GM21447 (cell line): ENCODE data around the gene SCN2B.
"Not testable (repeated sequence)": the region's sequence is repeated elsewhere in the genome, so short reads cannot be mapped to it uniquely, and the experiment has no call there.

Experiments
- ATAC-seq: cut with Tn5 transposase; IDR thresholded peaks from one replicate; pipeline ENCODE4 v1.9.1; 2021; ENCODE audit not compliant: unreplicated experiment

The SCN2B gene

GRCh38 chr11:118207079-118207478, 30.6 kb upstream of the SCN2B start:
- no peak for ATAC-seq

DNA sequence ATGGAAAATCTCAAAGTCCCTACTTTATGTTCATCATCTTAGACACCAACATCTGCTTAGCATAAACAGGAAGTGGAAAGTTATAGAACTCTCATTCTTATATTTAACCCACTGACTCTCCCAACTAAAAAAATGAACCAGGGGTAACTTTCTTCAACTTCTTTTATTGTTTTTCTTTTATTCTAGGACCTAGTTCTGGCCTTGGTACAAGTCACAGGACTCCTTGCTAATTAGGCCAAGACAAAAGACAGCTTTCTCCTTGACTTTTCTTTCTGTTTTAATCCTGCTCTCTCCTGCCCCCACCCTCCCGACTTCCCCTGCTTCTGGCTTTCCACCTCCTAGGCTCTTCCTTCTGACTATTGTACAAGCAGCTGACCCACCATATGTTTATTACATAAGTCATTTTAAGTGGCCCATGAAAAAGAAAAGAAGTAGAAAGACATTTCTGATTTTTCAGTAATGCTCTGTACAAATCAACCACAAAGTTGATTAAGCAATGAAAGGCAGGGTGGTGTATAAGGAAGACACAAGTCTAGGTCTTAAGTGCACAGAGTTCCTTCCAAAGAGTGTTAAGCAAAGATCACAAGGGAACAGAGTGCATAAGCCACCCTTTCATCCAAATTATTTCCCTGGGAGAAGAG, 30.1 kb upstream of the SCN2B start:
- ATAC-seq = no peak

GRCh38 chr11:118205606-118206378, 29.4 kb upstream of the SCN2B start:
- ATAC-seq = no peak

DNA sequence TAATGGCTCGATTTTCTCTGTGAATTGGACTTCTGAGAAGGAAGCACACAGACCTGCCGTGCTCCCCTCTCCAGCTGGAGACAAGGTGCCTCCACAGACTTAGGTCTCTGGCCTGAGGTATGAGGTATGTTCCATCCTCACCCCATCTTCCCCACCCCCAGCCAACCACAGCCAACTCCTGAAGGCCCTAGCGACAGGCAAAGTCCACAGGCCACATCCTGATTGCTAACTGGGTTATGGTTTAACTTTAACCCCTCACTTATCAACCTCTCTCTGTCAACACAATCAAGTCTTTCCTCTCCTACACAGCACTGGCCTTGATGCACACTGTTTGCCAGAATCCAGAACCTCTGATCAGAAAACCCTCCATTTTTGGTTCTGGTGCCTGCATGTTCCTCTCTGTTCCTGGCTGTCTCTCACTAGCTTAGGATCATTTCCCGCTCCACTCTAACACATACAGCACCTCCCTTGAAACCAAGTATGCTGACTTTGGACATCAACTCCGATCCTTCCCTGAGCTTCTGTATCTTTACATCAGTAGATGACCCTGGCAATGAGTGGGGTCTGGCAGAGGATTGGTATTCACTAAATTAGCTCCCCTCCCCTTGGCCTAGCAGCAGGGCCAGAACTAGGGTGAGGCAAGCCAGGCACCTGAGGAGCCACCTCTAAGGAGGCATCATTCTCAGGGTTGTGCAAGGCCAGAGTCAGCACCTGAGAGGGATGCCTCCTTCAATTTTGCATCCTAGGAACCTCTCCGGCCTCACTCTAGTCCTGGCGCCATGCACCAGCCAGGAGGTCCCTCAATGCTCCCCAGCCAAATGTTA, 26.4 kb upstream of the SCN2B start:
- ATAC-seq = no peak

GRCh38 chr11:118201966-118202365, 25.5 kb upstream of the SCN2B start:
- ATAC-seq = no peak

DNA sequence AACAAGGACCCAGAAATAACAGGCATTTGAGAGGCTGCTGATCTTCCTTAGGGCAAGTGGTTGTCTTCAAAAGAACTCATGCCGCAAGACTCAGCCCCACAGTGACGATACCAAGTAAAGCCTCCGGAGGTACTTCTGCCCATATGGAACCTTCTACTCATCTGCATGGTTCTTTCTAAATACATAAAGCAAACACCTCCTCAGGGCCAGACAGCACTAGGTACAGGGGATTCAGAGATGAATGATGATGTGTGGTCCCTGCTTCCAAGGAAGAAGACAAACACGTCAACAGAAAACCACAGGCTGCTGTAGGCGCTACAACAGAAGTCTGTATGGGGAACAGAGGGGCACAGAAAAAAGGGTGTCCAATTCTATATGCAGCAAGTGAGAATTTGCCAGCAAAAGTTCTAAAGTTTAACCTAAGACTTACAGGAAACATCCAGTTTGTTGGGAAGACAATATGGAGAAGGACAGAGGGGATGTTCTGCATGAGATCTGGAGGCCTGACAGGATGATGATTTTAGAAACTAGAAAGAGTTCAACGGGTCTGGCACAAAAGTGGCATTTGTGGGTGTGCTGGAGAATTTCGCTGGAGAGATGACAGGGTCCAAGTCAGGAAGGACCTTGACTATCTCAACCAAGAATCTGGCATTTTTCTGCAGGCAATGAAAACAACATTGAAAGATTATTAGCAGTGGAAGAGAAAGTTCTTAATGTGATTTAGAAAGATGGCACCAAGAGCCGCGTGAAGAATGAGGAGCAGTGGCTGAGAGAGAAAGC, 24.7 kb upstream of the SCN2B start:
- ATAC-seq = no peak

DNA sequence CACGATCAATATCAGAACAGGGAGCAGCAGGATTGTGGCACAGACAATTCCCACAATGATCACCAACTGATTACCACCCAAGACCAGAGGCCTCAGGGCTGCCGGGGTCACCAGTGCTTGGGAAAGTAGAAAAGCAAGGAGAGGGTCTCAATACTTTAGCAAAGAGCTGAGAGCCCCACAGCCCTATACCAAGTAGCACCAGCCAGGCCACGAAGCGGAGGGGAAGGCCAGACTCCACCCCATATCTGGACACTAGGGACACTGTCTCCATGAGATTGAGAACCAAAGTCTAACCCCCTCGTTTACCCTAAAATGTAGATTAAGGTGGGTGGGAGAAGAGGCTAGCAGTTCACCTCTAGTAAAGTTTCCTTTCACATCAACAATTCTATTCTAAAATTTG, 24.1 kb upstream of the SCN2B start:
- ATAC-seq = no peak

- ATAC-seq = no peak
Measured at GRCh38 chr11:118199135-118199534, 22.7 kb upstream of the SCN2B start.

DNA sequence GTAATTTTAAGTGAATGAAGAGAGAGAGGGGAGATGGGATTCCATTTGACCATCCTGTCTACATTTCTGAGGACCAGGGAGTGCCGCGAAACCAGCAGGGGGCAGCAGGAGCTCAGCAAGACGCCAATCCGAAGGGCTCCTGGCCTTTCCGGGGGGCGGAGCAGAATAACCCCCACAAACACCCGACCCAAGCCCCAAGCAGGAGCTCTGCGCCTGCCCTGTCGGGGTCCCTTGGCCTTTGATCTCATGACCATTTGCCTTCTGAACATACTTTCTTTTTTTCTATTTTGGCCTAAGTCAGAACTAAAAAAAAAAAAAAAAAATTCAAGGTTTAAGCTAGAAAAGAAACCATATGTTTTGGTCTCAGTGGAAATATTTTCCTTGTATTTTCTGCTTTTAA, 21.9 kb upstream of the SCN2B start:
- no peak for ATAC-seq

DNA sequence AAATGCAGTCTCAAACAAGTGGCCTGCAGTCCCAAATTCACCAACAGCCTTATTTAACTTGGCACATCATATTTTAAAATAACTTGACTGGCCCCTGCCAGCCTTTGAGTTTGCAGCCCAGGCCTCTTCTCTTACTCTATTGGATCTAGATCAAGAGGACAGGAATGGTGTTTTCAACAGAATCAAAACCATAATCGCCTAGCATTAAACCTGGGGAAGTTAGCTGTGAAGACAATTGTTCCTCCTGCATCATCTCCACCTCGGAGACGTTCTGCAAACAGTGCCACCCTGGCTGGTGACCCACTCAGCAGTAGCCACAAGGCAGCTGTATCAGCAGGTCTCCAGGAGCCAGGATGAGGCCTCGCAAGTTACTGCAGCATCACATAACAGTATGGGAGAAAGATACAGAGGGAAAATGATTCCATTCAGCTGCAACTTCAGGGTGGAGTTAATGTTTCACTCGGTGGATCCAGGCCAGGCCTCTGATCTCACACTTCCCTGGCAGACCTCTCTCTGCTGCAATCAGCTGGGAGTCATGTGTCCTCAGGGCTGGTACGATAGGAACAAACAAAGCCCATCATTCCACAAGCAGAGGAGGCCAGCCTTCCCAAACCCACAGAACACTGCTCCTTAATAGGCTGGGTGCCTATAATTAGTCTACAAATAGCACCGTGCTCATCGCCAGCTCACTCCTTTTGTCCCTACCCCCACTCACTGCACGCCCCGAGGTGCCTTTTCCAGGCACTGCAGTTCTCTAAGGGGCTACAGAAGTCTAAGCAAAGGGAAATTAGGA, 18.6 kb upstream of the SCN2B start:
- ATAC-seq = no peak

DNA sequence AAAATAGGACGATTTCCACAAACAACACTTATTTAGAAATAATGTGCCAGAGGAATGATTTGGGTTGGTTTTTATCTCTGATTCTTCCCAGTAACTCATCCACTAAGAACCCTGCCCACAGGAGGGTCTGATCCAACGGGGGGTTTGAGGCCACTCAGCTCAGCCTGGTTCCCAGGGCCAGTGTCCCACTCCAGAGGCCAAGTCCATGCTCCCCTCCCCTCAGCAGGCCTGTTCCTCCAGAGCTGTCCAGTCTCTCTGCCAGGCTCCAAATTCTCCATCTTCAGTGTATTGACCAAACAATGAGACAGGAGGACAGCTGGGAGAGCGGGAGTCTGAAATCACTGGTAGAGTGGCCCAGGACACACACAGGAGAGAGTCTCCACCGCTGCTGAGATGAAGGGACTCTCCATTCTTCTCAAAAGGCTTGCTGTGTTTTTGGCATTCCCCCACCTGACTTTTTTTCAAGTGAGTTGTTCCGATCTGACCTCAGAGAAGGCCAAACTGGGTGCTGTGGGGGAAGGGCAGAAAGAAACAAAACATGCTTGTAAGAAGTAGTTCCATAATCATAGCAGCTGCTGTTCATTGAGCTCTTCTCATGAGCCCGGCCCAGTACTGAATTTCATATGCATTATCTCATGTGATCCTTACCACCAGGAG, 17.6 kb upstream of the SCN2B start:
- no peak for ATAC-seq

- ATAC-seq = not testable (repeated sequence)
Measured at GRCh38 chr11:118192817-118193216, 16.4 kb upstream of the SCN2B start.

DNA sequence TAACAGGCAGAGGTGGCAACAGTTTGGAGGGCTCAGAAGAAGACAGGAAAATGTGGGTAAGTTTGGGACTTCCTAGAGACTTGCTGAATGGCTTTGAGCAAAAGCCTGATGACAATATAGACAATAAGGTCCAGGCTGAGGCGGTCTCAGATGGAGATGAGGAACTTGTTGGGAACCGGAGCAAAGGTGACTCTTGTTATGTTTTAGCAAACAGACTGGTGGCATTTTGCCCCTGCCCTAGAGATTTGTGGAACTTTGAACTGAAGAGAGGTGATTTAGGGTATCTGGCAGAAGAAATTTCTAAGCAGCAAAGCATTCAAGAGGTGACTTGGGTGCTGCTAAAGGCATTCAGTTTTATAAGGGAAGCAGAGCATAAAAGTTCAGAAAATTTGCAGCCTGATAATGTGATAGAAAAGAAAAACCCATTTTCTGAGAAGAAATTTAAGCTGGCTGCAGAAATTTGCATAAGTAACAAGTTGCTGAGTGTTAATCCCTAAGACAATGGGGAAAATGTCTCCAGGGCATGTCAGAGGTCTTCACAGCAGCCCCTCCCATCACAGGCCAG, 14.6 kb upstream of the SCN2B start:
- not testable (repeated sequence) for ATAC-seq

DNA sequence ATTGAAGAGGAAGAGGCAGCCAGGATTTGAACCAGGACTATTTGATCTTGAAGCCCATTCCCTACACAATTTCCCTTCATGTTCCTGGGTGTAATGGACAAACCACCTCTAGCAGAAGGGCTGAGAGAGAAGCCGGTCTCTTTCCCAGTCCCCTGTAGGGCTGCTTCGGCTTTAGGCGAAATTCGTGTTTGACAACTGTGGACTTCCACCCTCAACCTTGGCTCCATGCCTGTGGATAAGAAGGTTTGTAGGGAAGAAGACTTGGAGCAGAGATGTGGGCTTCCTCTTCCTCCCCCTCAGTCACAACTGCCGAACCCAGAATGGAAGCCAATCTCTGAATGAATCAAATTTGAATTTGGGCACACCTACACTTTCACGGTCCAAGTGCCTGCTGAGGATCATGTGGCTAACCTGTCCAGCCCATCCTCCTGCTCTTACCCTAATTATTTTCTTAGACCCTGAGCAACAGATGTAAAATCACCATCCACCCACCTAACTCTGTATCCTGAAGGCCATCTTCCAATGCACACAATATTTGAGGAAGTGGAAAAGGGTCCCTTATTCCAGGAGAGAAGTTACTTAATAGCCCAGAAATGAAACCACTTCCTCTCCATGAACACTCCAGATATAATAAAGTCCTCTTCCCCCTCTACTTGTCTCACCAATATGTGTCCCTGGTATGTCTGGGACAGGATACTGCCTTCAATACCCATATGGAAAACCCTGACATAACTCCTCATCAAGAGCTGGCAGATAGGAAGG, 10.1 kb upstream of the SCN2B start:
- ATAC-seq = no peak

DNA sequence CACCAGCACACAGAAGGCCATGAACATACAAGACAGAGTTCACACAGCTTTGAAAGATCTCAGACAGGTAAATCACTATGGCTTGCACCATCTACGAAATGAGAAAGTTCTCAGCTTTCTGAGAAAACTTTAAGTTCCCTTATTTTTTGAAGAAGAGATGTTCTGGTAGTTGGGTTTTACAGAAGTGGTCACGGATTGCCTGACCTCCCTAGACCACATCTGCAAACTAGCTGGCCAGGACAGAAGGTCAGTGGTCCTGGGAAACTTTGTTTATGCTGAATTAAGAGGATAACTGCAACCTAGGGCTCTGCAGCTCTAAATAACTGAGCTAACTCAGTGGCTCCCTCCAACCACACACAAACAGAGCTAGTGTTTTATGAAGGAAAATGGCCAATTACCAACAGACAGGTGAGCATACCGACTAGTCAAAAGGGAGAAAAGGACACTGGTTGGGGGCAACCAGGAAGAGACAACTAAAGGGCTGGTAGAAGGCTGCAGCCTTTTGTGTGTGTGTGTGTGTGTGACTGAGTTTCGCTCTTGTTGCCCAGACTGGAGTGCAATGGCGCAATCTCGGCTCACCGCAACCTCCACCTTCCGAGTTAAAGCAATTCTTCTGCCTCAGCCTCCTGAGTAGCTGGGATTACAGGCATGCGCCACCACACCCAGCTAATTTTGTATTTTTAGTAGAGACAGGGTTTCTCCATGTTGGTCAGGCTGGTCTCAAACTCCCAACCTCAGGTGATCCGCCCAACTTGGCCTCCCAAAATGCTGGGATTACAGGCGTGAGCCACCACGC, 8.5 kb upstream of the SCN2B start:
- no peak for ATAC-seq

- ATAC-seq = not testable (repeated sequence)
Measured at GRCh38 chr11:118183691-118184090, 7.3 kb upstream of the SCN2B start.

- ATAC-seq = no peak
Measured at GRCh38 chr11:118180300-118180703, 3.9 kb upstream of the SCN2B start.

DNA sequence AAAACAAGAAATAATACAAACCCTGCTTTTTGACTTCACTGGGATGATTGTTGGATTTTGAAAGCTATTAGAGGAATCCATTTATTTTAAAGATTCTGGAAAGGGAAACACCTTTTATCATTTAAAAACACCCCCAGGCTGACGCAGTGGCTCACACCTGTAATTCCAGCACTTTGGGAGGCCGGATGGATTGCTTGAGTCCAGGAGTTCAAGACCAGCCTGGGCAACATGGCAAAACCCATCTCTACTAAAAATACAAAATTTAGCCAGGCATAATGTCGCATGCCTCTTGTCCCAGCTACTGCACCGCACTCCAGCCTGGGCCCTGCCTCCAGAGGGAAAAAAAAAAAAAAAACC, 317 bp upstream of the SCN2B start:
- ATAC-seq = no peak
